Body of pancreas (tissue), 4 donors: ENCODE measurements around the gene TAAR8.

Source experiments
- POLR2A ChIP-seq, 3 donors: fragments of 450-650 bp; IDR thresholded peaks; one replicate each; pipeline ENCODE4 v1.6.1; 2016; ENCODE audit warnings: antibody characterized with exemption in 3 of 3, mild to moderate bottlenecking in 2 of 3
- TF ChIP-seq, protein P1 (sequence below), 7 experiments: fragments of 450-650 bp in 4 of 7; fragments of 200-600 bp in 3 of 7; sonication (generic) in 3 of 7; IDR thresholded peaks; one replicate each; pipeline ENCODE4 v1.5.1; 2016 to 2019; ENCODE audit warnings: antibody characterized with exemption in 7 of 7

GRCh38 chr6:132548746-132549463 is 3.6 kb upstream of the TAAR8 start:
- TF ChIP-seq, protein P1, sequence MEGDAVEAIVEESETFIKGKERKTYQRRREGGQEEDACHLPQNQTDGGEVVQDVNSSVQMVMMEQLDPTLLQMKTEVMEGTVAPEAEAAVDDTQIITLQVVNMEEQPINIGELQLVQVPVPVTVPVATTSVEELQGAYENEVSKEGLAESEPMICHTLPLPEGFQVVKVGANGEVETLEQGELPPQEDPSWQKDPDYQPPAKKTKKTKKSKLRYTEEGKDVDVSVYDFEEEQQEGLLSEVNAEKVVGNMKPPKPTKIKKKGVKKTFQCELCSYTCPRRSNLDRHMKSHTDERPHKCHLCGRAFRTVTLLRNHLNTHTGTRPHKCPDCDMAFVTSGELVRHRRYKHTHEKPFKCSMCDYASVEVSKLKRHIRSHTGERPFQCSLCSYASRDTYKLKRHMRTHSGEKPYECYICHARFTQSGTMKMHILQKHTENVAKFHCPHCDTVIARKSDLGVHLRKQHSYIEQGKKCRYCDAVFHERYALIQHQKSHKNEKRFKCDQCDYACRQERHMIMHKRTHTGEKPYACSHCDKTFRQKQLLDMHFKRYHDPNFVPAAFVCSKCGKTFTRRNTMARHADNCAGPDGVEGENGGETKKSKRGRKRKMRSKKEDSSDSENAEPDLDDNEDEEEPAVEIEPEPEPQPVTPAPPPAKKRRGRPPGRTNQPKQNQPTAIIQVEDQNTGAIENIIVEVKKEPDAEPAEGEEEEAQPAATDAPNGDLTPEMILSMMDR (IDR thresholded peaks at IDR 0.05), result no peak
- no peak for TF ChIP-seq POLR2A (IDR thresholded peaks at IDR 0.05)
